Vagina (tissue), 2 donors: Measurements from ENCODE around the gene KDM4B. TPM values are rescaled to one million over a fixed set of nuclear protein-coding genes. Genes with fewer than 3 reads are reported as not detected.

Experiments
- DNase-seq, 2 donors: peaks; one replicate each; pipeline ENCODE4 v3.0.0-alpha.2; 2017; ENCODE audit errors: extremely low spot score in 2 of 2
- H3K27ac ChIP-seq: fragments of 200-600 bp; sonication (generic); one replicate; pipeline ENCODE4 v1.5.1; 2019
- H3K27me3 ChIP-seq: fragments of 200-600 bp; sonication (generic); one replicate; pipeline ENCODE4 v1.5.1; 2019
- H3K36me3 ChIP-seq, 2 donors: fragments of 200-600 bp; sonication (generic); one replicate each; pipeline ENCODE4 v1.5.1; 2017 to 2019
- H3K4me1 ChIP-seq: fragments of 200-600 bp; sonication (generic); one replicate; pipeline ENCODE4 v1.5.1; 2019
- H3K4me3 ChIP-seq, 2 donors: fragments of 200-600 bp; sonication (generic); 1 replicate in 1 of 2; 2 replicates in 1 of 2; pipeline ENCODE4 v1.5.1; 2016 to 2019
- H3K9me3 ChIP-seq: fragments of 200-600 bp; sonication (generic); one replicate; pipeline ENCODE4 v1.5.1; 2019
- CTCF ChIP-seq, 3 experiments: fragments of 450-650 bp in 2 of 3; fragments of 200-600 bp in 1 of 3; sonication (generic) in 1 of 3; IDR thresholded peaks; one replicate each; pipeline ENCODE4 v1.5.1; 2017 to 2019; ENCODE audit warnings: antibody characterized with exemption in 3 of 3, mild to moderate bottlenecking in 2 of 3, moderate library complexity in 2 of 3
- POLR2A ChIP-seq, 2 donors: fragments of 450-650 bp; IDR thresholded peaks; one replicate each; pipeline ENCODE4 v1.6.1; 2017; ENCODE audit warnings: antibody characterized with exemption in 2 of 2, mild to moderate bottlenecking in 2 of 2, moderate library complexity in 2 of 2
- POLR2AphosphoS5 ChIP-seq, 2 donors: sonication (generic); formaldehyde crosslinking; IDR thresholded peaks; one replicate each; pipeline ENCODE4 v1.9.0; 2017; ENCODE audit warnings: antibody characterized with exemption in 2 of 2, mild to moderate bottlenecking in 2 of 2, low read depth in 1 of 2; ENCODE audit not compliant: insufficient read depth in 1 of 2
- intact Hi-C: fragments of 100-400 bp; cut with DNase I; formaldehyde crosslinking; loops from one replicate; pipeline ENCODE4 v1.15.1; 2023
- total RNA-seq: library from RNA; depleted of rRNA; stranded (reverse); fragments of >200 nt; gene quantifications from one replicate; pipeline ENCODE4 v1.2.3, GENCODE V29; 2016

KDM4B gene
- total RNA-seq, 1 donor from 2014 or later = 59.7 TPM

DNA sequence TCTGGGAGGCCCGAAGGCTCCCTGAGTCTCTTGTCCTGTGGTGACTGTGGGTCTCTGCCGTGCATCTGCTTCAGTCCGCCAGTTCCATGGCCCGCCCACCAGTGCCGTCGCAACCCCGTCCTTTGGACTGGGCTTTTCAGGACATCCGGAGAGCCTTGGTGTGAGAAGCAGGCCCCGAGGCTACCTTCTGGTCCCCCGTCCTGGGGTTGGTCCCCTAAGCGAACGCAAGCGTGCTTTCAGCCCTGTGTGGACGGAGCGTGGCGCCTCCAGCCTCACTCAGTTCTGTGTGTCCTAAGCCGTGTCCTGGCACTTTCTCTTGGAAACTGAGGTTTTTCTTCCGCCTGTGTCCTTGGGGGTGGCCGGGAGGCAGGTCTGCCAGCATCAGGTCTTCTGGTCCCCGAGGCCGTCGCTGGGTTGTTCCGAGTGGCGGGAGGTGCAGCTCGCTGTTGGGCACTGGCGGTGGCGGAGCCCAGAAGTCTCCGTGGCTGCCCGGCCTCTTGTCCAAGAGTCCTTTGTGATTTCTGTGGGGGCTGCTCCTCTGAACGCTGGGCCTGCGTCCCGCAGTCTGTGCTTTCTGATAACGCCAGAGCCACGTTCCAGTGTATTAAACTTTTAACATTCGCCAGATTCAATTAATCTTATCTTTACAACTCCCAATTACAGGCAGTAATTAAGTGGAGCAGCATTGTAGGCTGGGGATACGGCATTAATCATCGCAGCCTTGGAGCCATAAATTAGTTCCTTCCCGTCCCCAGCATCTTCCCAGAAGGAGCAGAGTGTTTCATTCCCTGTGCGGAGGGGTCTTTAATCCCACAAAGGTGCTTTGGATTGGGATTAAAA lies 99.5 kb downstream of the KDM4B start:
- DNase-seq = no peak
- no peak overlapping the region for H3K4me3 ChIP-seq
- H3K9me3 ChIP-seq = no peaks in the 10 kb centered on the region
- peaks cover 0 to 19% of the 10 kb centered on the region in 2 donors for H3K36me3 ChIP-seq
- intact Hi-C loops = no loop called here
- no peak for TF ChIP-seq POLR2A (IDR thresholded peaks at IDR 0.05)
- no peaks in the 10 kb centered on the region for H3K27me3 ChIP-seq
- peak overlapping the region; percentile 2 for H3K27ac ChIP-seq
- peaks cover 22% of the 10 kb centered on the region for H3K4me1 ChIP-seq

DNA sequence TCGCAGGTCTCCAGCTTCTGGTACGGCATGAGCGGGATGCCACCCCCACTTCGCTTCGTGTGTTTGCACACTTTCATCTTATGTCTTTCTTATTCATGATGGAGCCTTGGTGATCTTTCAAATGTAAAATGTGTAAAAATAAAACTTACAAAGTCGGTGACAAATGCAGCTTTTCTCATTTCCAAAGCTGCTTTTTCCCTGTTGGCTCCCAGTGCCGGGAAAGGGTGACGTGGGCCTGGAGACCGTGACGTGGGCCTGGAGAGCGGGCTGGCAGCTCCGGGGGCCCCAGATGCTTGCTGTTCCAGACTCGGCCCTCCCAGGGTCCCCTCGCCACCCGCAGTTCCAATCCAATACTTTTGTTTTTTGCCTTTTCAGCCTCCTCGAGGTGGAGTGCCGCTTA lies 101.4 kb downstream of the KDM4B start:
- TF ChIP-seq POLR2A (IDR thresholded peaks at IDR 0.05) = no peak
- no peak for TF ChIP-seq POLR2AphosphoS5 (IDR thresholded peaks at IDR 0.05; ENCODE audit: insufficient read depth in 1 of 2, low read depth in 1 of 2)
- TF ChIP-seq CTCF (IDR thresholded peaks at IDR 0.05) = no peak
- H3K36me3 ChIP-seq = peaks cover 0 to 24% of the 10 kb centered on the region in 2 donors
- H3K4me1 ChIP-seq = peaks cover 31% of the 10 kb centered on the region
- H3K9me3 ChIP-seq = no peaks in the 10 kb centered on the region
- no peak overlapping the region for H3K4me3 ChIP-seq
- intact Hi-C loops = no loop called here
- no peak overlapping the region for H3K27ac ChIP-seq
- no peaks in the 10 kb centered on the region for H3K27me3 ChIP-seq
- no peak for DNase-seq

GRCh38 chr19:5070930-5071329 lies 102.0 kb downstream of the KDM4B start:
- Histone ChIP-seq H3K9me3 (no peaks in the 10 kb centered on the region), H3K4me3 (no peak overlapping the region), H3K4me1 (peaks cover 31% of the 10 kb centered on the region), H3K27me3 (no peaks in the 10 kb centered on the region), H3K27ac (no peak overlapping the region), H3K36me3 (peaks cover 0 to 24% of the 10 kb centered on the region in 2 donors)
- TF ChIP-seq POLR2AphosphoS5 (IDR thresholded peaks at IDR 0.05; ENCODE audit: insufficient read depth in 1 of 2, low read depth in 1 of 2) = no peak
- no peak for TF ChIP-seq CTCF (IDR thresholded peaks at IDR 0.05)
- no peak for TF ChIP-seq POLR2A (IDR thresholded peaks at IDR 0.05)
- intact Hi-C loops = no loop called here
- DNase-seq = no peak

GRCh38 chr19:5071579-5071978 lies 102.7 kb downstream of the KDM4B start:
- H3K4me3 ChIP-seq = no peak overlapping the region
- H3K27me3 ChIP-seq = no peaks in the 10 kb centered on the region
- peaks cover 0 to 24% of the 10 kb centered on the region in 2 donors for H3K36me3 ChIP-seq
- intact Hi-C loops = no loop called here
- H3K9me3 ChIP-seq = no peaks in the 10 kb centered on the region
- DNase-seq = no peak
- no peak overlapping the region for H3K27ac ChIP-seq
- TF ChIP-seq CTCF (IDR thresholded peaks at IDR 0.05) (no peak), POLR2A (IDR thresholded peaks at IDR 0.05) (no peak), POLR2AphosphoS5 (IDR thresholded peaks at IDR 0.05; ENCODE audit: insufficient read depth in 1 of 2, low read depth in 1 of 2) (no peak)
- peaks cover 31% of the 10 kb centered on the region for H3K4me1 ChIP-seq

DNA sequence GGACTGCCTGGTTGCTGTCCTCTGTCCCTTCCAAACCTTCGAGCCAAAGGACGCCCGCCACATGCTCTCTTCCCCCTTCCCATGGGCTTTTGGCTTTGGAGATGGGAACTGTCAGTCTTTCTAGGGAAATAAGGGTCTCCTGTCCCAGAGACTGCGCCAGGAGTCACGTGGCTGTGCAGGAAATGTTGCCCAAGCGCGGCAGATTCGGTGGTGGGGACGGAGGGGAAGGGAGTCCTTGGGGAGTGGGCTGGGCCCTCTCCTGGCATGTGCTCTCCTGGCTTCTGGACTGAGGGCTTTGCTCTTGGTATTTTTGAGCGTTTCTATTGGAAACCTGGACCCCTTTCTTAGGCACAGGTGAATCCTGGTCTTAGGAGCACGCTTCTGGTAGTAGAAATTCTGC lies 103.2 kb downstream of the KDM4B start:
- TF ChIP-seq CTCF (IDR thresholded peaks at IDR 0.05) (no peak), POLR2A (IDR thresholded peaks at IDR 0.05) (no peak)
- H3K4me3 ChIP-seq = no peak overlapping the region
- no peaks in the 10 kb centered on the region for H3K9me3 ChIP-seq
- H3K27ac ChIP-seq = no peak overlapping the region
- H3K36me3 ChIP-seq = peaks cover 0 to 25% of the 10 kb centered on the region in 2 donors
- H3K27me3 ChIP-seq = no peaks in the 10 kb centered on the region
- intact Hi-C loops = no loop called here
- DNase-seq = no peak
- H3K4me1 ChIP-seq = peaks cover 27% of the 10 kb centered on the region
